ENCODE data around the gene PIGA. TPM values are rescaled to one million over a fixed set of nuclear protein-coding genes. Genes with fewer than 3 reads are reported as not detected.
A peak's percentile ranks its signal among the peaks of the same experiment; 100 is the strongest.

Gene PIGA
- polyA plus RNA-seq = 10 to 100 TPM in 1 of 4 donors, 1 to 10 TPM in 3; 4.3 to 11.1 (median 5.4) TPM
- long read RNA-seq, donor 1, partial matches to known transcripts = 0 of 1 reads
- long read RNA-seq, donor 1, other reads (novel, unspliced or antisense) = 0 of 1 reads
- long read RNA-seq, donor 2, partial matches to known transcripts = 0 of 1 reads
- long read RNA-seq, donor 2, other reads (novel, unspliced or antisense) = 0 of 1 reads
- long read RNA-seq, donor 3, partial matches to known transcripts = 0 of 3 reads
- long read RNA-seq, donor 3, other reads (novel, unspliced or antisense) = 0 of 3 reads
- long read RNA-seq, donor 4 = 0 reads
- long read RNA-seq, donor 5, partial matches to known transcripts = 0 of 1 reads
- long read RNA-seq, donor 5, other reads (novel, unspliced or antisense) = 0 of 1 reads
- long read RNA-seq, donor 6, partial matches to known transcripts = 0 of 2 reads
- long read RNA-seq, donor 6, other reads (novel, unspliced or antisense) = 0 of 2 reads
- long read RNA-seq, donor 7, partial matches to known transcripts = 0 of 1 reads
- long read RNA-seq, donor 7, other reads (novel, unspliced or antisense) = 0 of 1 reads
- long read RNA-seq, donor 8 = 0 reads
- long read RNA-seq, donor 9, partial matches to known transcripts = 0 of 1 reads
- long read RNA-seq, donor 9, other reads (novel, unspliced or antisense) = 0 of 1 reads
- long read RNA-seq, donor 10, partial matches to known transcripts = 0 of 2 reads
- long read RNA-seq, donor 10, other reads (novel, unspliced or antisense) = 0 of 2 reads

- no peaks in the 10 kb centered on the region for H3K27me3 ChIP-seq (ENCODE audit: control insufficient read depth in 3 of 3, insufficient read depth in 3 of 3, low read length in 3 of 3)
- H3K4me3 ChIP-seq (ENCODE audit: low read depth in 1 of 3, low read length in 3 of 3) = peak within 1 kb of the TSS; percentile 60 to 96 (median 73)
- peak within 1 kb of the TSS; percentile 52 to 98 (median 92) for H3K27ac ChIP-seq (ENCODE audit: low read depth in 1 of 3, low read length in 2 of 3)
- DNase-seq (peak; percentile 96), FAIRE-seq (peak; percentile 76)
- 1 to 37% (median 10%) methylated on average over 52 to 72 of the region's 72 CpGs for WGBS, 3 donors
- H3K9me3 ChIP-seq (ENCODE audit: control insufficient read depth in 2 of 2, insufficient read depth in 1 of 2, low read depth in 1 of 2, low read length in 1 of 2) = no peaks in the 10 kb centered on the region
- no peaks in the 10 kb centered on the region for H3K4me1 ChIP-seq (ENCODE audit: control insufficient read depth in 3 of 3, insufficient read depth in 2 of 3, low read depth in 1 of 3, low read length in 2 of 3)
- H3K36me3 ChIP-seq (ENCODE audit: control insufficient read depth in 3 of 3, insufficient read depth in 2 of 3, low read depth in 1 of 3, low read length in 3 of 3) = peaks cover 0 to 2% (median 0%) of the 10 kb centered on the region in 3 donors
These were observed at the start of gene PIGA for GRCh38 chrX:15335135-15336022. PIGA (minus strand) TSS chrX:15335523; CDS start chrX:15331930, 3,593 bp downstream.

GRCh38 chrX:15384304-15384703 lies 49.0 kb upstream of the PIGA start, which contains the start of gene VEGFD:
VEGFD (minus strand) TSS chrX:15384413; CDS start chrX:15383946, 467 bp downstream.
- Histone ChIP-seq H3K4me3 (ENCODE audit: low read depth in 1 of 3, low read length in 3 of 3) (no peak within 1 kb of the TSS), H3K27me3 (ENCODE audit: control insufficient read depth in 3 of 3, insufficient read depth in 3 of 3, low read length in 3 of 3) (no peaks in the 10 kb centered on the region), H3K9me3 (ENCODE audit: control insufficient read depth in 2 of 2, insufficient read depth in 1 of 2, low read depth in 1 of 2, low read length in 1 of 2) (no peaks in the 10 kb centered on the region), H3K36me3 (ENCODE audit: control insufficient read depth in 3 of 3, insufficient read depth in 2 of 3, low read depth in 1 of 3, low read length in 3 of 3) (no peaks in the 10 kb centered on the region), H3K27ac (ENCODE audit: low read depth in 1 of 3, low read length in 2 of 3) (no peak within 1 kb of the TSS), H3K4me1 (ENCODE audit: control insufficient read depth in 3 of 3, insufficient read depth in 2 of 3, low read depth in 1 of 3, low read length in 2 of 3) (no peaks in the 10 kb centered on the region)
- peak in 1 of 2 donors; percentile 17 for DNase-seq
- FAIRE-seq = no peak
- 15 to 39% (median 38%) methylated on average over 2 of the region's 2 CpGs for WGBS, 3 donors

GRCh38 chrX:15382813-15383212 lies 47.5 kb upstream of the PIGA start:
- Histone ChIP-seq H3K4me3 (ENCODE audit: low read depth in 1 of 3, low read length in 3 of 3) (no peak overlapping the region), H3K27ac (ENCODE audit: low read depth in 1 of 3, low read length in 2 of 3) (no peak overlapping the region), H3K27me3 (ENCODE audit: control insufficient read depth in 3 of 3, insufficient read depth in 3 of 3, low read length in 3 of 3) (no peaks in the 10 kb centered on the region), H3K9me3 (ENCODE audit: control insufficient read depth in 2 of 2, insufficient read depth in 1 of 2, low read depth in 1 of 2, low read length in 1 of 2) (no peaks in the 10 kb centered on the region), H3K36me3 (ENCODE audit: control insufficient read depth in 3 of 3, insufficient read depth in 2 of 3, low read depth in 1 of 3, low read length in 3 of 3) (no peaks in the 10 kb centered on the region), H3K4me1 (ENCODE audit: control insufficient read depth in 3 of 3, insufficient read depth in 2 of 3, low read depth in 1 of 3, low read length in 2 of 3) (no peaks in the 10 kb centered on the region)
- WGBS, 3 donors = 72 to 84% (median 80%) methylated on average over 8 of the region's 8 CpGs
- FAIRE-seq (no peak), DNase-seq (no peak)

GRCh38 chrX:15376956-15377355 lies 41.6 kb upstream of the PIGA start:
- Histone ChIP-seq H3K27ac (ENCODE audit: low read depth in 1 of 3, low read length in 2 of 3) (no peak overlapping the region), H3K36me3 (ENCODE audit: control insufficient read depth in 3 of 3, insufficient read depth in 2 of 3, low read depth in 1 of 3, low read length in 3 of 3) (no peaks in the 10 kb centered on the region), H3K4me1 (ENCODE audit: control insufficient read depth in 3 of 3, insufficient read depth in 2 of 3, low read depth in 1 of 3, low read length in 2 of 3) (no peaks in the 10 kb centered on the region), H3K4me3 (ENCODE audit: low read depth in 1 of 3, low read length in 3 of 3) (no peak overlapping the region), H3K27me3 (ENCODE audit: control insufficient read depth in 3 of 3, insufficient read depth in 3 of 3, low read length in 3 of 3) (no peaks in the 10 kb centered on the region), H3K9me3 (ENCODE audit: control insufficient read depth in 2 of 2, insufficient read depth in 1 of 2, low read depth in 1 of 2, low read length in 1 of 2) (no peaks in the 10 kb centered on the region)
- DNase-seq (no peak), FAIRE-seq (no peak)
- WGBS, 3 donors = 69 to 83% (median 83%) methylated on average over 1 of the region's 1 CpG

- no peaks in the 10 kb centered on the region for H3K4me1 ChIP-seq (ENCODE audit: control insufficient read depth in 3 of 3, insufficient read depth in 2 of 3, low read depth in 1 of 3, low read length in 2 of 3)
- WGBS, 3 donors = 68 to 80% (median 72%) methylated on average over 3 of the region's 3 CpGs
- no peak for DNase-seq
- H3K36me3 ChIP-seq (ENCODE audit: control insufficient read depth in 3 of 3, insufficient read depth in 2 of 3, low read depth in 1 of 3, low read length in 3 of 3) = no peaks in the 10 kb centered on the region
- H3K27me3 ChIP-seq (ENCODE audit: control insufficient read depth in 3 of 3, insufficient read depth in 3 of 3, low read length in 3 of 3) = no peaks in the 10 kb centered on the region
- no peaks in the 10 kb centered on the region for H3K9me3 ChIP-seq (ENCODE audit: control insufficient read depth in 2 of 2, insufficient read depth in 1 of 2, low read depth in 1 of 2, low read length in 1 of 2)
- no peak overlapping the region for H3K27ac ChIP-seq (ENCODE audit: low read depth in 1 of 3, low read length in 2 of 3)
- FAIRE-seq = no peak
- H3K4me3 ChIP-seq (ENCODE audit: low read depth in 1 of 3, low read length in 3 of 3) = no peak overlapping the region
These were observed 38.7 kb upstream of the PIGA start for GRCh38 chrX:15373976-15374375.

GRCh38 chrX:15366506-15367352 lies 31.4 kb upstream of the PIGA start:
- Histone ChIP-seq H3K27me3 (ENCODE audit: control insufficient read depth in 3 of 3, insufficient read depth in 3 of 3, low read length in 3 of 3) (no peaks in the 10 kb centered on the region), H3K9me3 (ENCODE audit: control insufficient read depth in 2 of 2, insufficient read depth in 1 of 2, low read depth in 1 of 2, low read length in 1 of 2) (no peaks in the 10 kb centered on the region), H3K27ac (ENCODE audit: low read depth in 1 of 3, low read length in 2 of 3) (no peak overlapping the region), H3K4me1 (ENCODE audit: control insufficient read depth in 3 of 3, insufficient read depth in 2 of 3, low read depth in 1 of 3, low read length in 2 of 3) (no peaks in the 10 kb centered on the region), H3K4me3 (ENCODE audit: low read depth in 1 of 3, low read length in 3 of 3) (no peak overlapping the region), H3K36me3 (ENCODE audit: control insufficient read depth in 3 of 3, insufficient read depth in 2 of 3, low read depth in 1 of 3, low read length in 3 of 3) (no peaks in the 10 kb centered on the region)
- WGBS, 3 donors = 73 to 78% (median 75%) methylated on average over 9 of the region's 9 CpGs
- FAIRE-seq = no peak
- no peak for DNase-seq

GRCh38 chrX:15359701-15360100 lies 24.4 kb upstream of the PIGA start:
- H3K9me3 ChIP-seq (ENCODE audit: control insufficient read depth in 2 of 2, insufficient read depth in 1 of 2, low read depth in 1 of 2, low read length in 1 of 2) = no peaks in the 10 kb centered on the region
- H3K4me1 ChIP-seq (ENCODE audit: control insufficient read depth in 3 of 3, insufficient read depth in 2 of 3, low read depth in 1 of 3, low read length in 2 of 3) = no peaks in the 10 kb centered on the region
- no peak for DNase-seq
- no peaks in the 10 kb centered on the region for H3K36me3 ChIP-seq (ENCODE audit: control insufficient read depth in 3 of 3, insufficient read depth in 2 of 3, low read depth in 1 of 3, low read length in 3 of 3)
- no peaks in the 10 kb centered on the region for H3K27me3 ChIP-seq (ENCODE audit: control insufficient read depth in 3 of 3, insufficient read depth in 3 of 3, low read length in 3 of 3)
- H3K4me3 ChIP-seq (ENCODE audit: low read depth in 1 of 3, low read length in 3 of 3) = no peak overlapping the region
- FAIRE-seq = no peak
- WGBS, 3 donors = 44 to 71% (median 67%) methylated on average over 2 of the region's 2 CpGs
- H3K27ac ChIP-seq (ENCODE audit: low read depth in 1 of 3, low read length in 2 of 3) = no peak overlapping the region

Measured in small intestine (tissue), 16 donors.